Right cardiac atrium (tissue), 5 donors: Measurements from ENCODE around the gene KLF2. TPM values are rescaled to one million over a fixed set of nuclear protein-coding genes. Genes with fewer than 3 reads are reported as not detected.

Experiments
- ATAC-seq, 2 donors: fragments of 200-7000 bp; cut with Tn5 transposase; one replicate each; pipeline versions ENCODE4 v1.8.0 to v1.9.1; 2020; ENCODE audit warnings: moderate library complexity in 2 of 2, mild to moderate bottlenecking in 1 of 2
- DNase-seq, 3 donors: peaks; one replicate each; pipeline ENCODE4 v3.0.0-alpha.2; 2020
- H3K27ac ChIP-seq: one replicate; pipeline ENCODE4 v1.5.1; 2013; ENCODE audit warnings: mild to moderate bottlenecking, low read length, control low read depth, moderate library complexity
- H3K27me3 ChIP-seq: one replicate; pipeline ENCODE4 v1.6.1; 2013; ENCODE audit not compliant: control insufficient read depth, insufficient read depth
- H3K4me1 ChIP-seq: one replicate; pipeline ENCODE4 v1.6.1; 2013; ENCODE audit warnings: low read length; ENCODE audit not compliant: control insufficient read depth, insufficient read depth
- H3K4me3 ChIP-seq: one replicate; pipeline ENCODE4 v1.5.1; 2013; ENCODE audit warnings: low read length, control low read depth
- H3K9me3 ChIP-seq: one replicate; pipeline ENCODE4 v1.6.1; 2013; ENCODE audit warnings: low read length; ENCODE audit not compliant: control insufficient read depth
- WGBS: extraction: QIAGEN DNeasy Blood & Tissue Kit; methylation state at CpG from one replicate; pipeline ENCODE4 v1.1.7; 2013; 5-methylcytosine and 5-hydroxymethylcytosine counted together
- intact Hi-C, 4 donors: fragments of 100-400 bp; cut with DNase I; formaldehyde crosslinking; loops; one replicate each; pipeline versions ENCODE4 v1.11.0 to v1.14.0; 2022 to 2023
- polyA plus RNA-seq: library from polyadenylated mRNA; stranded (reverse); fragments of 200-250 nt; gene quantifications from one replicate; pipeline ENCODE4 v1.2.3, GENCODE V29; 2013
- total RNA-seq, 4 donors: library from RNA; stranded (reverse); fragmentation: NEBNext Ultra II Directional; extraction: Animal tissue kit (Norgen Biotek cat#: 25700); gene quantifications; one replicate each; pipeline ENCODE4 v1.2.1, GENCODE V29; 2021
- donor health status: healthy with polysubstance abuse.
- donor health status: DM: no; HTN: yes; CAD: no.
- donor health status: DM: no; HTN: no; CAD: no.
- donor health status: DM: no; HTN: yes; CAD: no; lungs with severe emphysema.
- donor health status: DM: yes; HTN: yes; CAD: no.

The KLF2 gene
- total and polyA plus RNA-seq, 5 donors, result 30.9 to 73.5 (median 65.5) TPM

GRCh38 chr19:16327169-16327475 is 2.5 kb downstream of the KLF2 start:
- no peak for DNase-seq
- H3K27ac ChIP-seq, result peak overlapping the region; percentile 81
- ATAC-seq, result no peak
- 54% methylated on average over 14 of the region's 14 CpGs for WGBS
- no peaks in the 10 kb centered on the region for H3K9me3 ChIP-seq
- no peaks in the 10 kb centered on the region for H3K27me3 ChIP-seq
- peak overlapping the region; percentile 68 for H3K4me3 ChIP-seq
- H3K4me1 ChIP-seq, result peaks cover 4% of the 10 kb centered on the region
- intact Hi-C loops, result loop anchor here (5.0 to 10.0 kb wide), 4 partner anchors 55 to 82 kb away; no protein-coding TSS in a partner anchor

GRCh38 chr19:16327501-16327900 is 2.9 kb downstream of the KLF2 start:
- Histone ChIP-seq H3K27me3 (no peaks in the 10 kb centered on the region), H3K9me3 (no peaks in the 10 kb centered on the region), H3K4me3 (peak overlapping the region; percentile 68), H3K4me1 (peaks cover 4% of the 10 kb centered on the region), H3K27ac (peak overlapping the region; percentile 86)
- WGBS, result 40% methylated on average over 6 of the region's 6 CpGs
- intact Hi-C loops, result loop anchor here (5.0 to 10.0 kb wide), 4 partner anchors 55 to 83 kb away; no protein-coding TSS in a partner anchor
- DNase-seq, result no peak
- ATAC-seq, result no peak

DNA sequence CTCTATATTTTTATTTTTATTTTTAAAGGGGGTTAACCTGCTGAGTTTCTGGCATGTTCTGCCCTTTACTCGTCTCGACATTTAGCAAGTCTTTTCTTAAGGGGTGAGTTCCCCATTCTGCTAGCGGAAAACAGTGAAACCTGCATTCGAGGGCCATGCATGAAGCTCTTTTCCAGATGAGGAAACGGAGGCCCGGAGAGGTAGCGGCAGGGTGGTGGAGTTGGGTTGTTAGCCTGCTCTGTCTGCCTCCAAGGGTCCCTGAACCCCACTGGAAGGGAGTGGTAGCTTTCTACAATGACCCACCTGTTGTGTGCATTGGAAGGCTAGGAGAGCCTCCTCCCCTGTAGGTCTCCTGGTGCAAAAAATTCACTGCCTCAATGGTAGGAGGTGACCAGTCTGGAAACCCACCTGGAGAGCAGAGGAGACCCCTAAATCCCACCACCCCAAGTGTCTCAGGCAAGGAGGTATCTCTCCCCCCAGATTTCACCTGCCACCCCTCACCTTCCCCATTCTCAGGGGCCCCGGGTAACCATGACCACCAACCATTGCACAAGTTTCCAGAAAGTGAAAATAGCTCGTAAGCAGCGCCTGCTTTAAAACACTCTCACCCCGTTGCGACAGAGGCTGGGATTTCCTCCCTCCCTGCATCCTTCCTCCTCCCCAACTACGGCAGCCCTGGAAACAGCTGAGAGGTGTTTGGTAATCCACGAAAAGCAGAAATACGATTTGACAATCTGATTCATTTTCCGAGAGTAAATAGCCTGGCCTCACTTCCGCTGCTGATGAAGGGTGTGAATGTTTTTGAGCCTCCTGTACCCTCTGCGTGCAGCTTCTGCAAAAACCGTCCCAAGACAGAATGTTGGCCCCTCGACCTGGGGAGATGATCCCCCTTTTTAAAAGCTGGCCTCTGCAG is 3.5 kb downstream of the KLF2 start:
- Histone ChIP-seq H3K4me3 (peak overlapping the region; percentile 68), H3K27ac (peak overlapping the region; percentile 95), H3K4me1 (peaks cover 4% of the 10 kb centered on the region), H3K9me3 (no peaks in the 10 kb centered on the region), H3K27me3 (no peaks in the 10 kb centered on the region)
- peak in 1 of 2 donors; percentile 1 for ATAC-seq
- intact Hi-C loops, result loop anchor here (5.0 to 10.0 kb wide), 4 partner anchors 54 to 83 kb away; no protein-coding TSS in a partner anchor
- 32% methylated on average over 20 of the region's 20 CpGs for WGBS
- DNase-seq, result peak; percentile 80 to 86 (median 84)

DNA sequence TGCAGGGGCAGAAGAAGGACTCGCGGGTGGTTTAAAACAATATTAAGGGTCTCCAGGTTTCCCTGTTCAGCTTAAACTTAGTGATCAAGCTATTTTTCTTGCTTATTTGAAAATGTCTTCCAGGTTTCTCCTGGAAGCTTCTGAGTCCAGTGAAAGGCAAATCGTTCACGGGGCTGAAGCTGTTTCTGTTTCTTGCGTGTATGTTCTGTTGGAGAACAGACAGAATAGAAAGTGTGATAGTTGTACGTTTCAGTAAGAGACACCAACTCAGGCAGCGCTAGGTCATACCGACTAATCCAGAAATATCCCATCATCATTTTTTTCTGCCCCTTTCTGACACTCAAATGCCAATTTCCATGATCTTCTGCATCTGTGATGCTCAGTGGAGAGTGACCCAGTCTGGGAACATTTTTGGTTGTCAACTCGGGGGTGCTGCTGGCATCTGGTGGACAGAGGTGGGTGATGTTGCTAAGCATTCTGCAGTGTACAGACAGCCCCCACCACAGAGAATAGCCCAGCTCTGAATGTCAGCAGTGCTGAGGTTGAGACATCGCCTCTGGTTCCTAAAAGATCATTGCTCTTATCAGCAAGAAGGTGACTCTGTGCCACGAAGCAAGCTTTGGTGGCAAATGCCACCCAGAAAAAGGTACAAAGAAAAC is 4.3 kb downstream of the KLF2 start:
- H3K4me1 ChIP-seq, result peaks cover 4% of the 10 kb centered on the region
- H3K27me3 ChIP-seq, result no peaks in the 10 kb centered on the region
- peak overlapping the region; percentile 68 for H3K4me3 ChIP-seq
- no peaks in the 10 kb centered on the region for H3K9me3 ChIP-seq
- ATAC-seq, result no peak
- no peak for DNase-seq
- H3K27ac ChIP-seq, result peak overlapping the region; percentile 95
- WGBS, result 37% methylated on average over 11 of the region's 11 CpGs
- intact Hi-C loops, result loop anchor here (5.0 to 10.0 kb wide), 4 partner anchors 53 to 84 kb away; no protein-coding TSS in a partner anchor

GRCh38 chr19:16330368-16330801 is 5.8 kb downstream of the KLF2 start:
- H3K4me3 ChIP-seq, result no peak overlapping the region
- intact Hi-C loops, result no loop called here
- H3K27me3 ChIP-seq, result no peaks in the 10 kb centered on the region
- H3K4me1 ChIP-seq, result peaks cover 4% of the 10 kb centered on the region
- H3K9me3 ChIP-seq, result no peaks in the 10 kb centered on the region
- H3K27ac ChIP-seq, result peak overlapping the region; percentile 22
- WGBS, result 56% methylated on average over 8 of the region's 8 CpGs
- ATAC-seq, result peak; percentile 45 to 68
- DNase-seq, result peak; percentile 85 to 88 (median 86)

GRCh38 chr19:16330806-16331690 is 6.4 kb downstream of the KLF2 start:
- Histone ChIP-seq H3K4me1 (peaks cover 4% of the 10 kb centered on the region), H3K27ac (peak overlapping the region; percentile 42), H3K4me3 (no peak overlapping the region), H3K27me3 (no peaks in the 10 kb centered on the region), H3K9me3 (no peaks in the 10 kb centered on the region)
- WGBS, result 77% methylated on average over 16 of the region's 16 CpGs
- DNase-seq (peak in 1 of 3 donors; percentile 44), ATAC-seq (peak in 1 of 2 donors; percentile 12)
- intact Hi-C loops, result no loop called here

DNA sequence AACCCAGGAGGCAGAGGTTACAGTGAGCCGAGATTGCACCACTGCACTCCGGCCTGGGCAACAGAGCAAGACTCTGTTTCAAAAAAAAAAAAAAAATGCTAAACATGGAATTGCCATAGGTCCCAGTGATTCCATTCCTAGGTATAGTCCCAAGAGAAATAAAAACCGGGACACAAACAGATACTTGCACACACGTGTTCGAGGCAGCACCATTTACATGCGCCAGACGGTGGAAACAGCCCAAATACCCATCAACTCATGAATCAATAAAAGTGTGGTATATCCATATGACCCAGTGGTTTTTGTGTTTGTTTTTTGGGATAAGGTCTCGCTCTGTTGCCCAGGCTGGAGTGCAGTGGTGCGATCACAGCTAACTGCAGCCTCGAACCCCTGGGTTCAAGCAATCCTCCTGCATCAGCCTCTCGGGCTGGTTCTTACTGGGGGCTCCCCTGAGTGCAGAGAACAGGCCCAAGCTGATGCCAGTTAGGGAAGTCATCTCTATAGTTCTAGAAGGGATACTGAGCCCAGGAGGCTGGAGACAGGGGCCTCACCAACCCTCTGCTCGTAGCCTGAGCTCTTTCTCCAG is 8.5 kb downstream of the KLF2 start:
- 92% methylated on average over 12 of the region's 12 CpGs for WGBS

GRCh38 chr19:16334411-16334810 is 9.8 kb downstream of the KLF2 start:
- DNase-seq (no peak), ATAC-seq (no peak)
- Histone ChIP-seq H3K4me3 (no peak overlapping the region), H3K9me3 (no peaks in the 10 kb centered on the region), H3K4me1 (peaks cover 9% of the 10 kb centered on the region), H3K27ac (no peak overlapping the region), H3K27me3 (no peaks in the 10 kb centered on the region)
- intact Hi-C loops, result no loop called here
- WGBS, result 58% methylated on average over 1 of the region's 1 CpG

More for the DNA sequence above, 8.5 kb downstream of the KLF2 start:
- no peak for ATAC-seq
- Histone ChIP-seq H3K4me1 (peaks cover 2% of the 10 kb centered on the region), H3K9me3 (no peaks in the 10 kb centered on the region), H3K4me3 (no peak overlapping the region), H3K27me3 (no peaks in the 10 kb centered on the region), H3K27ac (no peak overlapping the region)
- intact Hi-C loops, result no loop called here
- DNase-seq, result no peak

DNA sequence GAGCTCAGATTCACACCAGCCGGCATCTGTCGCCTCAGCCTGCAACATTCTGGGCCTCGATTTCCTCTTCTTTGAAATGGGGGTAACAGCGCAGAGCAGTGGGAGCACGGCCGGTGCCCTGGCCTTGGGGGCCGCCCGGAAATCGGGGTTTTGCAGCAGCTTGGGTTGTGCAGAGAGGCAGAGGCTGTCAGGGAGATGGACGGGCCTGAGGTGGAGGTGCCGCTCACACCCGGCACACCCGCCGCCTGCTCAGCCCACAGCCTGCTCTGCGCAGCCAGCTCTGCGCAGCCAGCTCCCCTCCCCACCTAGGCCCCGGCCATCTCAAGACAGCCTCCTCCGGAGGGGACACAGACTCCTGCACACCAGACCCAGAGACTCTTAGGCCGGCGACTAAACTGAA is 10.6 kb downstream of the KLF2 start:
- Histone ChIP-seq H3K27ac (no peak overlapping the region), H3K4me3 (no peak overlapping the region), H3K27me3 (no peaks in the 10 kb centered on the region), H3K4me1 (peaks cover 9% of the 10 kb centered on the region), H3K9me3 (no peaks in the 10 kb centered on the region)
- intact Hi-C loops, result no loop called here
- DNase-seq (no peak), ATAC-seq (no peak)
- 96% methylated on average over 20 of the region's 20 CpGs for WGBS

DNA sequence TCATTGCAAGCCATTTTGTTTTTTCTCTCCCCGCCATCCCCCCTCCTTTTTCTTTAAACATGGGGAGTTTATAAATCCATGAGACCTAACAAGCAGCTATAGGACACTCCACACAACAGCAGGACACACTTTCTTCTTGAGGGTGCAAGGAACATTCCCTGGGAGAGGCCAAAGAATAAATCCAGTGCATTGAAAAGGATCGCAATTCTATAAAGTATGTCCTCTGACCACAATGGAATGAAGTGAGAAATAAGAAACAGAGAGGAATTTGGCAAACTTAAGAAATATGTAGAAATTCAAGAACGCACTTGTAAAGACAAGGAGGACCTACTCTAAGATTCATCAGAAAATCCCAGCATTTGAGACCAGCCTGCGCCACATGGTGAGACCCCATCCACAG is 11.9 kb downstream of the KLF2 start:
- ATAC-seq (no peak), DNase-seq (no peak)
- Histone ChIP-seq H3K4me3 (no peak overlapping the region), H3K4me1 (peaks cover 9% of the 10 kb centered on the region), H3K9me3 (no peaks in the 10 kb centered on the region), H3K27me3 (no peaks in the 10 kb centered on the region), H3K27ac (no peak overlapping the region)
- WGBS, result 97% methylated on average over 4 of the region's 4 CpGs
- intact Hi-C loops, result no loop called here
